HG03354 (cell line): ENCODE results near the gene KCNT2.
"Not testable (repeated sequence)": the region's sequence is repeated elsewhere in the genome, so short reads cannot be mapped to it uniquely, and the experiment has no call there.

ENCODE experiments used
- ATAC-seq: cut with Tn5 transposase; IDR thresholded peaks from one replicate; pipeline ENCODE4 v1.9.1; 2021; ENCODE audit warnings: mild to moderate bottlenecking; ENCODE audit not compliant: unreplicated experiment, poor library complexity, severe bottlenecking

KCNT2 gene

GRCh38 chr1:196608390-196609369, at the start of gene KCNT2:
TSS of gene KCNT2 (minus strand) at chr1:196608440. CDS start at chr1:196608309, 131 bp downstream.
- peak; percentile 64 for ATAC-seq

- ATAC-seq = no peak
Measured at GRCh38 chr1:196655494-196655893, 47.3 kb upstream of the KCNT2 start.

- ATAC-seq = no peak
Measured at GRCh38 chr1:196655071-196655470, 46.8 kb upstream of the KCNT2 start.

- no peak for ATAC-seq
Measured at GRCh38 chr1:196654271-196654670, 46.0 kb upstream of the KCNT2 start.

- no peak for ATAC-seq
Measured at GRCh38 chr1:196651637-196652215, 43.5 kb upstream of the KCNT2 start, which contains the start of gene CFH. TSS of gene CFH (plus strand) at chr1:196652043. CDS start at chr1:196652118, 75 bp downstream.

- no peak for ATAC-seq
Measured at GRCh38 chr1:196651079-196651478, 42.8 kb upstream of the KCNT2 start.

GRCh38 chr1:196650403-196650802, 42.2 kb upstream of the KCNT2 start:
- ATAC-seq = no peak

GRCh38 chr1:196649990-196650389, 41.8 kb upstream of the KCNT2 start:
- no peak for ATAC-seq

- no peak for ATAC-seq
Measured at GRCh38 chr1:196640976-196641375, 32.7 kb upstream of the KCNT2 start.

GRCh38 chr1:196639291-196639690, 31.1 kb upstream of the KCNT2 start:
- not testable (repeated sequence) for ATAC-seq

- no peak for ATAC-seq
Measured at GRCh38 chr1:196638466-196638865, 30.2 kb upstream of the KCNT2 start.

- no peak for ATAC-seq
Measured at GRCh38 chr1:196637606-196638005, 29.4 kb upstream of the KCNT2 start.

- no peak for ATAC-seq
Measured at GRCh38 chr1:196628838-196629237, 20.6 kb upstream of the KCNT2 start.

- ATAC-seq = no peak
Measured at GRCh38 chr1:196623079-196623478, 14.8 kb upstream of the KCNT2 start.

- no peak for ATAC-seq
Measured at GRCh38 chr1:196619721-196620120, 11.5 kb upstream of the KCNT2 start.

- no peak for ATAC-seq
Measured at GRCh38 chr1:196611873-196612272, 3.6 kb upstream of the KCNT2 start.

- no peak for ATAC-seq
Measured at GRCh38 chr1:196609370-196609737, 1.1 kb upstream of the KCNT2 start.

- ATAC-seq = no peak
Measured at GRCh38 chr1:196607981-196608380, 259 bp downstream of the KCNT2 start.

GRCh38 chr1:196603651-196604050, 4.6 kb downstream of the KCNT2 start:
- ATAC-seq = no peak

GRCh38 chr1:196598942-196599748, 9.1 kb downstream of the KCNT2 start:
- no peak for ATAC-seq
